ENCODE data around the gene AK5.
A peak's percentile ranks its signal among the peaks of the same experiment; 100 is the strongest.

AK5 gene

GRCh38 chr1:77424236-77424635 is 142.4 kb downstream of the AK5 start:
- H3K27ac ChIP-seq, result no peak overlapping the region
- TF ChIP-seq CTCF (conservative IDR thresholded peaks at IDR 0.05), result no peak

- no peak for TF ChIP-seq CTCF (conservative IDR thresholded peaks at IDR 0.05)
Observed at GRCh38 chr1:77428068-77428467, 146.2 kb downstream of the AK5 start.

GRCh38 chr1:77430966-77431690 is 149.3 kb downstream of the AK5 start:
- TF ChIP-seq CTCF (conservative IDR thresholded peaks at IDR 0.05), result no peak
- no peak overlapping the region for H3K27ac ChIP-seq

More at GRCh38 chr1:77428068-77428467, 146.2 kb downstream of the AK5 start:
- no peak overlapping the region for H3K27ac ChIP-seq

- peak overlapping the region; percentile 28; the same call in 1 of the 2 replicates for H3K27ac ChIP-seq
- TF ChIP-seq CTCF (conservative IDR thresholded peaks at IDR 0.05), result no peak
Observed at GRCh38 chr1:77433934-77434333, 152.1 kb downstream of the AK5 start.

- peak overlapping the region; percentile 93; the same call in 1 of the 2 replicates for H3K27ac ChIP-seq
- no peak for TF ChIP-seq CTCF (conservative IDR thresholded peaks at IDR 0.05)
Observed at GRCh38 chr1:77434967-77435366, 153.1 kb downstream of the AK5 start.

GRCh38 chr1:77438236-77438913 is 156.6 kb downstream of the AK5 start:
- TF ChIP-seq CTCF (conservative IDR thresholded peaks at IDR 0.05), result no peak
- H3K27ac ChIP-seq, result peak overlapping the region; percentile 93

- peak overlapping the region; percentile 76 for H3K27ac ChIP-seq
- no peak for TF ChIP-seq CTCF (conservative IDR thresholded peaks at IDR 0.05)
Observed at GRCh38 chr1:77446841-77447555, 165.2 kb downstream of the AK5 start.

Data from VCaP (cell line).